HEK293 (cell line): Measurements from ENCODE around the gene MAML2.

Experiments
- EGR2 ChIP-seq: fragments of 450-650 bp; formaldehyde crosslinking; IDR thresholded peaks from 2 replicates; pipeline ENCODE4 v1.5.1; 2016; ENCODE audit warnings: low read depth, missing biosample characterization, missing genetic modification characterization
- HOXA7 ChIP-seq: sonication (generic); formaldehyde crosslinking; IDR thresholded peaks from 2 replicates; pipeline ENCODE4 v1.8.1; 2022; ENCODE audit warnings: missing genetic modification reagents, borderline replicate concordance
- TF ChIP-seq, protein P1 (sequence below): fragments of 450-650 bp; formaldehyde crosslinking; IDR thresholded peaks from 2 replicates; pipeline ENCODE4 v1.5.1; 2016; ENCODE audit warnings: missing biosample characterization, missing genetic modification characterization

DNA sequence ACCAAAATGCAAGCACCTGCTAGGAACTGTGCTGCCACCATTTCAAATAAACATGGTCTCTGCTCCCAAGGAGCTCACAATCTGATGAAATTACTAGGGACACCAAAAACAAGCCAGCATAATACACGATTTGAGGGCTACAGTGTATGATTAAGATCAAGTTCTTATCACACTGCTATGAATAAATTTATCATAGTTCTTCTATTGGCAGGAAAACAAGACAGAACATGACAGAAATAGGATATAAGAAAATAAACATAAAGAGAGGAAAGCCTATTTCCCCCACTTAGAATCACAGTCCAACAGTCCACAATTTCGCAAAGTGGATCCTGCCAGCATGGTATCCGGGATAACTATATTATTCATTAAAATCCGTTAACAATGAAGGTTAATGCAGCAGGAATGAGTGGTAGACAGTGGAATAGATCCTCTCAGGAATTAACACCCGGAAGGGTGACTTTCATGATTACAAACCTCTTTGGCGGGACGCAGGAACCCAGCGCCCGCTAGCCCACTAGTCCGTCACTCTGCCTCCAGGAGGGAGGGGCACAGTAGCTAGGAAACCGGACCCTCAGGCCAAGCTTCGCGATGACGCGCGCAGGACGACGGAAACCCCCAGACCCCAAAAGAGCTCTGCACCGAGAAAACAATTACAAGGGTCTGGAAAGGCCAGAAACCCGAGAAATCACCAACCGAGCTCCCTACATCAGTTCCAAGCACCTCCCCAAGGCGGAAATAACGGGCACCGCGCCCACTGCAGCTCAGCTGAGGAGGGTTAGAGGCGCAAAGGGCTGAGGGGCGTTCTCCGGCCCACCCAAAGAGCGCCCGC is 46.1 kb upstream of the MAML2 start:
- no peak for TF ChIP-seq EGR2 (tag by site-specific recombination)
- TF ChIP-seq, protein P1, sequence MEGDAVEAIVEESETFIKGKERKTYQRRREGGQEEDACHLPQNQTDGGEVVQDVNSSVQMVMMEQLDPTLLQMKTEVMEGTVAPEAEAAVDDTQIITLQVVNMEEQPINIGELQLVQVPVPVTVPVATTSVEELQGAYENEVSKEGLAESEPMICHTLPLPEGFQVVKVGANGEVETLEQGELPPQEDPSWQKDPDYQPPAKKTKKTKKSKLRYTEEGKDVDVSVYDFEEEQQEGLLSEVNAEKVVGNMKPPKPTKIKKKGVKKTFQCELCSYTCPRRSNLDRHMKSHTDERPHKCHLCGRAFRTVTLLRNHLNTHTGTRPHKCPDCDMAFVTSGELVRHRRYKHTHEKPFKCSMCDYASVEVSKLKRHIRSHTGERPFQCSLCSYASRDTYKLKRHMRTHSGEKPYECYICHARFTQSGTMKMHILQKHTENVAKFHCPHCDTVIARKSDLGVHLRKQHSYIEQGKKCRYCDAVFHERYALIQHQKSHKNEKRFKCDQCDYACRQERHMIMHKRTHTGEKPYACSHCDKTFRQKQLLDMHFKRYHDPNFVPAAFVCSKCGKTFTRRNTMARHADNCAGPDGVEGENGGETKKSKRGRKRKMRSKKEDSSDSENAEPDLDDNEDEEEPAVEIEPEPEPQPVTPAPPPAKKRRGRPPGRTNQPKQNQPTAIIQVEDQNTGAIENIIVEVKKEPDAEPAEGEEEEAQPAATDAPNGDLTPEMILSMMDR (tag by site-specific recombination), result 0 out of 2 replicates have a peak, but pooled peaks have one; percentile 26
- no peak for TF ChIP-seq HOXA7
